HL-60/S4 (cell line): ENCODE results near the gene EPHA3.

ENCODE experiments used
- in situ Hi-C: fragments of 300-500 bp; cut with MboI; formaldehyde crosslinking; loops from 2 replicates; pipeline ENCODE4 v1.14.3; 2022; ENCODE audit warnings: low sequenced_read_pairs

Gene EPHA3

DNA sequence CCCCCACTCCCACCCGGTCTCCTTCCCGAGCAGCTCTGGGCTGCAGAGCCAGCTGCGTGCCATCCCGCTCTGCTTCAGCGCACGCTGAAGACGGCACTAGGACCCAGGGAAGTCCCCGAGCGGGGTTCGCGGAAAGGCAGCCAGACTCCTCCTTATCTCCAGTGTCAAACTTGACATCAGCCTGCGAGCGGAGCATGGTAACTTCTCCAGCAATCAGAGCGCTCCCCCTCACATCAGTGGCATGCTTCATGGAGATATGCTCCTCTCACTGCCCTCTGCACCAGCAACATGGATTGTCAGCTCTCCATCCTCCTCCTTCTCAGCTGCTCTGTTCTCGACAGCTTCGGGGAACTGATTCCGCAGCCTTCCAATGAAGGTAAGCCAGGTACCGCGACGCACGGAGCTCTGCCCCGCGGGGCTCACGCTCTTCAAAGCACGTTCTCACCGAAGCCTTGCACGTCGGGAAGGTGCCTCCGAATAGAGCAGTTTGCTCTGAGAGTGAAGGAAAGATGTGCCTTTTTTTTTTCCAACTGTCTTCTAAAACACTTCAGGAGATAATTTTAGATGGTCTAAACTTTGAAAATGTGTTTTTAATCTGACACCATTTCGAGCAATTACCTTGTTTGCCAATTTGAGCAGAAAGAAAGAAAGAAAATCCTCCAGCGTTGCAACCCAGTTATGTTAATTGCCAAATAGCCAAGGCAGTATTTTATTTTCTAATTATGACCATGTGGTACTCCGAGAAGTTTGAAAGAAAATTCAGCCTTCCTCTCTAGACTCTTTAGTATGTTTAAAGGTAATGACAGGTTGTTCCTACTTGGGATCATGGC lies at the start of gene EPHA3:
TSS of gene EPHA3 (plus strand) at position 161 of the 830 bp plus-strand sequence. CDS start at position 289, 128 bp downstream.
- in situ Hi-C loops: loop anchor here (25.0 kb wide), 1 partner anchor 895 kb away; no protein-coding TSS in a partner anchor

DNA sequence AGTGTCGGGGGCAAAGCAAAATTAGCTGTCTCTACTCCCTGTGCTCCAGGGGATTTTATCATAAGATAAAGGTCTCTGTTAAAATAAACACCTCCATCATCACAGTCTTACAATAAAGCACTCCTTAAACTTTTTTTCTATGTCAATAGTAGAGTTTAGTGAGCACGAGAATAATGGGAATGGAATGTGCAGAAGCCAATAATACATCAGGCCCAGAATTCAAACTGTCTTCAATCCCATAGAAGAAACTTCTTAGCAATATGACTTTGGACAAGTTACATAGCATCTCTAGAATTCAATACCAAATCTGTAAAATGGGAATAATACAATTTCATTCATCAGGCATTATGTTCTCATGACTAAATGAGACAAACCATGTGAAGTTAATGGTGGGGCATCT lies 49.0 kb upstream of the EPHA3 start:
- in situ Hi-C loops: no loop called here

DNA sequence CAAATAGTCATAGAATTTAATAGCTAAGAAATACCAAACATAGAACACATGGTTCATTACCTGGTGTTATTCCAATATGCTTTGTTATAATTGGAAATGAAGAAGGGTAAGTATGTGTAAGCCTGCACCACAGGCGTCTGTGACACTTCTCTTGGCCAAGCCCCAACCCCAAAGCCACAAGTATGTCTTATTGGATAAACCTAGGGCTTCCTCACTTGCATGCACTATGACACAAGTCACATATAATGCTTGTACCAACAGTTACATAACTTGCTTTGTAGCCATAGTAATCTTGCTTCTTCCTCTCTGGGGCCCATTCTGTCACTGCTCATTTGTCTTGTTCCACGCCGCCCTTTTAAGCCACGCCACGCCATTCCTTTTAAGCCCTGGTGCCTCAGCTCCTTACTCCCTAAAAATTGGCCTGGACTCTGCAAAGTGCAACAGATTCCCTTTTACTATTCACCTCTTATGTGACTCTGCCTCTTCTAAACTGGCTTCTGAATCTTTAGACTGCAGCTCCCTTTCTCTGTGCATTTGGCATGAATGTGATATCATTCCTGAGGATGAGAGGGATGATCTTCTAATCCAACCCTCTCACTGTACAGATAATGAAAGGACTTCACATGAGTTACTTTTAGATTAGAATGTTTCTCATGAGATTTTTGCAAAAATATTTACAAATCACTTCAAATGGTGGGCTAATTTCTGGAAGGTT lies 48.1 kb upstream of the EPHA3 start:
- in situ Hi-C loops: no loop called here

DNA sequence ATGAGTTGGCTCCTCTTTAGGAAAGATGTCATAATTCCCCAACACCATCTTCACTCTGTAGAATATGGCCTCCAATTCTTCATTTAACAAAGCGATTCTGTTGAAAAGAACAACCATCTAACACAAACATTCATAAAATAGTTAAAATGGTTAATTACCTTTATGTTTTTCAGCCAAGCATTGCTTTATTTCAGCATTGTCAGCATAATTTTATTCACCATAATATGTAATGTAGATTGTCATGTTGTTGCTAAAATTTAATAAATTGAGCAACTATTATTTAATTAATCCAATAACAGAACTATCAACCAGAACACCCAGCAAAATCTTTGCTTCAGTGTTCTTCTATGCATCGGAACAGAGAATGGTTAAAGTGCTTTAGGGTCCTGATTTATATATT lies 46.2 kb upstream of the EPHA3 start:
- in situ Hi-C loops: no loop called here

DNA sequence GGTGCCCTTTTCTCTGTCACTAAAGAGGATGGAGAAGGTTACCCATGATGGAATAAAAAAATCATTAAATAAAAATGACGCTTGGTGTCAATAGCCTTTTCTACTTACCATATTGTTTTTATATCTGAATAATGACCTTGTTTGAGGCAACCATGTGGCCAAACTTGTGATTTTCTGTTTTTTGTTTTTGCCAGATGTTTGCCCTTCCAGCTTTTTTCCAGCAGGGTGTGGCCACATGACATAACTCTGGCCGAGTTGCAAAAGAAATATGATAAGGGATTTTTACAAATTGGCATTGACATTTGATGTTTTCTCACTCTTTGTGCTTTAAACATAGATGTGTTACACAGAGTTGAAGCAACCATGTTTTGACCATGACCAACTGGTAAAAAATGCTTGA lies 39.7 kb upstream of the EPHA3 start:
- in situ Hi-C loops: no loop called here

DNA sequence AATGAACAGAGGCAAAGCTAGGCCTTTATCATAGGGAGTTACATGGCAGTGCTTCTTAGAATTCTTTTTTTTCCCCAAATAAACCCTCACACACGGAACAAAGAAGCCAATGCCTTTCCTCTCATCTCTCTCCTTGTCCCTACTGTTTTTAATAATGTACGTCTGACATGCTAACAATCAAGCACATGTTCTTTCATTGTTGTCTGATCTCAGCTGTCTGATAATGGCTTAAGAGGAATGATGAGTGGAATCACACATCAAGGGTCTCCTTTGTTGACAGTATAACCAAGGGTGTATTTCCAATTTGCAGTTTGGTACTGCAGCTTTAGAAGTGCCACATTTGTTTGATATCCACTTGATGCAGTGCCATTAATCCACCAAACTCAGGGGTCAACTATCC lies 34.8 kb upstream of the EPHA3 start:
- in situ Hi-C loops: no loop called here

DNA sequence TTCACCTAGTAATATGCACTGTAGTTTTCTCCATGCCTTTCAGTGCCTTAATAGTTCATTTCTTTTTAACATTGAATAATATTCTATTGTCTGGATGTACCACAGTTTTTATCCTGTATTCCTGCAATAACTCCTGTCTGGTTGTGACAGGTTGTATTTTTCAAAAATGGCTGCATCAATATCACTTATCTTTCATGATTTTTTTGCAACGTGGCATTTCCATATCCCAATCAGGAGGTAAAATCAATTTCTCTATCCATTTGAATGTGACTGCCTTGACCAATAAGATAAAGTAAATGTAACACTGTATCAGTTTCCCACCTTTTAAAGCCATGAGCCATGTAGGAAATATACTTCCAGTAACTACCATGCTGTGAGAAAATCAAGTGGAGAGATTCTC lies 27.5 kb upstream of the EPHA3 start:
- in situ Hi-C loops: no loop called here

DNA sequence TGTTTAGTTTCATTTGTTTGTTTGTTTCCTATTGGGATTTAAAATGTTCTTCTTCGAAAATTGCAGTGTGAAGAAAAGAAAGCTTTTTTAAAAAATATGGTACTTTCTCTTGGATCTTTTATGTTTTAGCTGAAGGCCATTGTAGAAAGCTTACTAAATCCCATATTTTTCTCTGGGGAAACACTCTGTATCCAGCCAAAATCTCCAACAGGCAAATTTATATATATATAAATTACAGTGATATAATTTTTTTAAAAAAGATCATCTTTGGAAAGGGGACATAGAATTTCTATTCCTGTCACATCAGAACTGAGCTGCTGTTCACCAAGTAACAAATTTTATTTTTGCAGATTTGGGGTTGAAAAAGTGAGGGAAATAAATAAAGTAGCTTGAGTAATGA lies 19.6 kb upstream of the EPHA3 start:
- in situ Hi-C loops: no loop called here

DNA sequence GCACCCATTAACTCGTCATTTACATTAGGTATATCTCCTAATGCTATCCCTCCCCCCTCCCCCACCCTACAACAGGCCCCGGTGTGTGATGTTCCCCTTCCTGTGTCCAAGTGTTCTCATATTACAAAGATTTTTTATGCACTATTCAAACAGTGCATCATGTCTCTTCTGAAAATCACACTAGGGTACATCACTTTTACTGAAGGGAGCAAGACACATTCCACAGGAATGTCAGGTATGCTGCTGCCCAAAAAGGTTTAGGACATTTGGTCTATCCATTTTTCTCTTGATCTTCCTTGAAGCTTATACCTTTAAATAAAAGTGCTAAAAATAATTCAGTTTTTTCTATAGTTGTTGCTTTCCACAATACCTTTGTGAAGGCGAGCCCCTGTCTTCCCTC lies 9.2 kb upstream of the EPHA3 start:
- in situ Hi-C loops: no loop called here

DNA sequence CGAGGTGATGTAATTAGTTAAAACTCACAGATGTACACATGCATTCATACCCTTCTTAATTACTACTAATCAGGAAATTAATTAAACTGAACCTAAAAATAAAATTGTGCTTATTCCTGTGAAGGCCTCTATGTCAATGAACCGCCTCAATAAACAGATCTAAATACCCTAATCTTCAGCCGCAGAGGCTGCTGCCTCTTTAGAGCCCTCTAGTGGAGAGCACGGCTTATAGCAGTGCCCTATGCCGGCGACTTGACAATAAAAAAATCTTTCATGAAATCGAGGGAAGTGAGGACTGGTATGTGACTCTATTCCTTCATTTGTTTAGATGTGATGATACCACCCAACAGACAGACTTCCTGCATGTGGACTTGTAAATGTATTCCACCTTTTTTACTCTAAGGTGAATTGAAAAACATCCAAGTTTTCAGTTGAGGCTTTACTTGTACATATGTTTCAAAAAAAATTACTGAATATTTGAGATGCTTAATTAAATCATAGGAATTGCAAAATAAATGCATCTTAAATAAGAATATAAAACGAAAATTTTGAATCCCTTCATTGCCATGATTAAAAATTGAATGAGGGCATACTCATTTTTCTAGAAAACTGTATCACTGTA lies 8.3 kb upstream of the EPHA3 start:
- in situ Hi-C loops: no loop called here

DNA sequence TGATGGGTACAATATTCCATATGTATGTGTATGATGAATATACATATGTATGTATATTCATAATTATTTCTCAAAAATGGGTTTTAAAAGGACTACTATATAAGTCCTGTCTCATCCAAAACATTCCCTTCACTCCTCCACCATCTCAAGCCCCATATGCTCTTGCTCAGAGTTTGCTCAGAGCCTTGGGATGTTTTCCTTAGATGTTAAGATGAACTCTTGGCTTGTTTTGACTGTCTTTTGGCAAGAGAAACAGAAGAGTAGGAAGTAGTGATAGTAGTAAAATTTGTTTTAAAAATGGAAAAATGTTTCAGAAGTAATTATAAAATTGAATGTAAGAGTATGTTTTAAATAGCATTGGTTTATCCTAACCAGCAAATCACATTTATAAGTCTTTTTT lies 6.2 kb upstream of the EPHA3 start:
- in situ Hi-C loops: loop anchor here (25.0 kb wide), 1 partner anchor 889 kb away; no protein-coding TSS in a partner anchor

DNA sequence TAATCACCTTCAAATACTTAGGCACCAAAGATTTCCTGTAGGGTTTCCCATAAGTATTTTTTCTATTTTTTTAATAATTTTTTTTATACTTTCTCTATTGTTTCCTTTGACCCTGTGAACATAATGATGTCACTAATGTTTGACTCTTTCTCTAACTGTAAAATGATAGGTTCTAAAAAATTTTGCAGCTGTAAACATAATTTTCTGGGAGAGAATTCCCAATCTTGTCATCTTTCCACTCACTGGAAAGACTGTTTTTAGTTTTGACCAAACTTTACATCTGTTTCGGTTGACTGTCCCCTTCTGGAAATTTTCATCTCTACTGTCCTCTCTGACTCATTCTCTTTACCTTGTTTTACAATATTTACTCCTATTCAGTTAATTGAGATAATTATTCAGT lies 5.5 kb upstream of the EPHA3 start:
- in situ Hi-C loops: loop anchor here (25.0 kb wide), 1 partner anchor 890 kb away; no protein-coding TSS in a partner anchor

DNA sequence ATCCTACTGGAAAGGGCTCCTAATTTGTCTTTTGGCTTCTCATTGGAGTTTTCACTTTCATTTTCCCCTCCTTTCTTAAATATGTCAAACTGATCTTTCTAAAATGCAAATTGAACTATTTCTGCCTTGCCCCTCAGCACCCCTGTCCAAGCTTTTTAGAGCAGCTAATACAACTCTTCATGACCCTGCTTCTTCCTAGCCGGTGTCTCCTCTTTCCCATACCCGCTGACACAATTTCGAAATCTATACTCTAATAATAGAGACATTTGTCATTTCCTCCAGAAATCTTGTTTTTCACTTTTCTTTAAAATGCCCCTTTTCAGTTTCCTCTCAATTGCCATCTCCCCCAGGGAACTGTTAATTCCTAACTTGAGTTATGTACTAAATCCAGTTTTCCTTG lies 2.9 kb upstream of the EPHA3 start:
- in situ Hi-C loops: loop anchor here (25.0 kb wide), 1 partner anchor 892 kb away; no protein-coding TSS in a partner anchor

DNA sequence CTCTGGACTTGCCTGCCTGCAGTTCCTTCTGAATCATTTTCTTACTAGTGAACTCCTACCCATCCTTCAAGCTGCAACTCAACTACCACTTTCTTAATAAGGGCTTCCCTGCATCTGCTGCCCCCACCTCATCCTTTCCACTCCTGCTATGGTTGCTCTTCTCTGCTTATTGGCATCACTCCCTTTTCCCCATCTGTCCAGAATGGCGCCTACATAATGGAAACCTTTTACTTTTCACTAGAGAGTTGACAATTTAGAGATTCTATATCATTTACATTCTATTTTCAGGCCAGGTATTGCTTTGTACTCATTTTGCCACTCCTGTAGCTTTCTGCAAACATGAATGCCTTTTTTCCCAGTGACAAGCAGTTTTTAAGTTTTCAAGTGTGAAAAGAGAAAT lies 1.9 kb upstream of the EPHA3 start:
- in situ Hi-C loops: loop anchor here (25.0 kb wide), 1 partner anchor 893 kb away; no protein-coding TSS in a partner anchor

DNA sequence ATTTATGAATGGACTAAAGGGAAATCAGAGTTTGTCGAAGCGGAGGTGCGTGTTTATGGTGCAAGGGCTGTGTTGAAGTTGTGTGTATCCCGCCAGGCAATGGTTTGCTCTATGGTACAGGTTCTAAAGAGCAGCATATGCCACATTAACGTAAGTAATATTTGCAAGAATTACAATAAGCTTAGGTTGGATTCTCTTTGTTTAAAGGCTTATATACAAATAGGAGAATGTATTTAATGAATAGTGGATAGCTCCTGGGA lies 800 bp downstream of the EPHA3 start:
- in situ Hi-C loops: loop anchor here (25.0 kb wide), 1 partner anchor 896 kb away; no protein-coding TSS in a partner anchor

DNA sequence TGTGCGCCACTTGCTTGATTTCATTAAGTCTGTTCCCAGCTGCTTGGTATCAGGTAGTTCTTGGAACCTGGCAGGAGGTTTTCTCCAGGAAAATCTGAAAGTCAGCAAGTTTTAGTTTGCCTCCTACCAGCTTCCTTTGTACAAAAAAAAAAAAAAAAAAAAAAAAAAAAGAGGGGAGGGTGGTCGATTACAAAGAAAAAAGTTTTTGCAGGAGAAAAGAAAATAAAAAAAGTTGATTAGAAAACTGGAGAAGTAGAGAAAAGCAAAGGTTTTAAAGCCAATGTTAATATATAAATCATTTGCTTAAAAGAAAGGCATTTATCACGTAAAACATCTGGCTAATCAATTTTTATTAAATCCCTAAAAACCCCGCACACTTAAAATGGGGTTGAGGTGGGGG lies 5.9 kb downstream of the EPHA3 start:
- in situ Hi-C loops: loop anchor here (25.0 kb wide), 1 partner anchor 901 kb away; no protein-coding TSS in a partner anchor

DNA sequence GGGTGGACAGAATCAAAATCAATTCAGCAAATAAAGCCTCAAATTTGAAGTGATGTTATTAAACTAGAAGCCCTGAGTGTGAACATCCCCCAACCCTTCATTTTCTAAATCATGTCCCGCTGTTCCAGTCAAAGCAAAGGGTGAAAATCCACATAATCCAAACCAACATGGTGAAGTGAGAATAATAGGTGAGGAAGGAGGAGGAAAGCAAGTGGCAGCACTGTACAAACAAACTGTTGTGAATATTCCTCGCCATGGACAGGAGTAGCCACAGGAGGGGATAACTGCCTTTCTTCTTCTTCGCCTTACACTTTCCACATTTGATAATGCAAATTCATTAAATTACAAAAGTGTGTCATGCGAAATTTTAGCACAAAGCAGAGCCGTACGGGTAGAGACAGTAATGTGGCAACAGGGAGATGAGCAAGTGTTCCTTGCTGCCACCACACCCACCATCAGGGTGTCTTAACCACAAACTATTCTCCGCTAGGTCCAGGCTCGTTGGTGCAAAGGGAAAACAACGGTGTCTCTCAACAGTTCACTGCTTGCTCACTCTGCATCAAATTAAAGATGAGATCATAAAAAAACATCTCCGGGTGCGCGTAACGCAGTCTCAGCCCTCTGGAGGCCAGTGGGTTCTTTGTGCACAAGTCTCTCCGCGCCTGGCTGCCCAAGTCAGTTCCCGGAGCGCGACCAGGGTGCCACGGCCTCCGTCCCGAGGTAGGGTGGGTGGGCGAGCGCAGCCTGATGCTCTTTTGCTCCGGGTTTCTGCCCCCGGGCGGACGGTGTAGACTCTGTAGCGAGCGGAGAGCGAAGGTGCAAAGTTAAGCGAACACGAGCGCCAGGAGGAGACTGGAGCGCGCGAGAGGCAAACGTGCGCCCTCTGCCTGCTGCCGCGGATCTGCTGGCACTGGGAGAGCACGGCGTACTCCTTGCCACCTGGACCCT lies 6.7 kb downstream of the EPHA3 start:
- in situ Hi-C loops: loop anchor here (25.0 kb wide), 1 partner anchor 902 kb away; no protein-coding TSS in a partner anchor

DNA sequence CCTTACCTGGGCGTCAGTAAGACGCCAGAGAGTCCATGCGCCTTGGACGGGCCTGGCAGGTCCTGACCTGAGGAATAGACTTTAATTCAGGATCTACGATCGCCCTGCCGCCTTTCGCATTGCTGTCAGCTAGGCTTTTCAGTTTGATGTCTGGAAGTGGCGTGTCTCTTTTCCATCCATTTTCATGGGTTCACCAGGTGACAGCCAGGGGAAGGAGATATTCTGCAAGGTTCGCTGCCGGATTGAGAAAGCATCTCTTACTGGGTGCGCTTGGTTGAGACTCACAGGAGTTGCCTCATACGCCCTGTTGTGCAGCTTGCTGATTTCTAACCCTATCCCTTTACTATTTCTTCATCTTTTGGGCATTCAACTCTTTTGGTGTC lies 7.4 kb downstream of the EPHA3 start:
- in situ Hi-C loops: loop anchor here (25.0 kb wide), 1 partner anchor 903 kb away; no protein-coding TSS in a partner anchor

DNA sequence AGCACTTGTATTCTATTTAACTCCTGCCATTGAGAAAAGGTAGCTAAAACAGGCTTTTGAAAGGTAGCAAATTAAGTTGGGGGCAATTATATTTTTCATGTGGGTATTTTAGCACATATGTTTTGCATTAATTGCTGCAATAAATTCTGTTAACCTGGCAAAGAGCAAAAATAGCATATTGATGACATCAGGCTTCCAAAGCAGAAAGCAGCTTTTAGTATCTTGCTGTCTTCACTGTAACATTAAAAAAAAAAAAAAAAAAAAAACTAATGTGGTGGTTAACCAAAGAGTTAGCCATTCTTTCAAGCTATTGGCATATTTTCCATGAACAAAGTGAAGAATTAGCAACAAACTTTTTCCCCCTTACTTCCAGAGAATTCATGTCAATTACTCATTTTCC lies 9.1 kb downstream of the EPHA3 start:
- in situ Hi-C loops: loop anchor here (25.0 kb wide), 1 partner anchor 904 kb away; no protein-coding TSS in a partner anchor

DNA sequence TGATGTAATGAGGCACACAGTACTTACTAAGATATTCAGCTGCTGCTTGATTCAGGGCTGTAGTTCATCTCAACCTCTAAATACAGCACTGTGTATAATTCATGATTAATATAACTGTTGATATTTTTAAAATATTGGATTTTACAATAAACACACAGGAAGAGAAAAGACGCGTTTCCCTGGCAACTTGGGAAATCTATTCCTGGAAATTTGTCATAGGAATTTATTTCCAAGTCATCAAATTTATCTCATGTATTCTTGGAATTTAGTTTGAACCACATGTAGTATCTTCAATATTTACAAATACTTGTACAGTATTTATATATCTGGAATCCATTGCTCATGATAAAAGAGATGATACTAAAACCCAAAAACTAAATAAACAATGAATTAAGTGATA lies 30.6 kb downstream of the EPHA3 start:
- in situ Hi-C loops: no loop called here
